ENCODE results near the gene CDS2. TPM values are rescaled to one million over a fixed set of nuclear protein-coding genes. Genes with fewer than 3 reads are reported as not detected.

Gene CDS2
- total and polyA plus RNA-seq, 2 of the 13 experiments (the other 11 are each of a cell fraction or from before 2014, with no cell fraction given) = 81.3 to 153 TPM

- peak; percentile 87 for TF ChIP-seq RFX5 (IDR thresholded peaks at IDR 0.05; ENCODE audit: low read depth, low read length)
- TF ChIP-seq, protein P1, sequence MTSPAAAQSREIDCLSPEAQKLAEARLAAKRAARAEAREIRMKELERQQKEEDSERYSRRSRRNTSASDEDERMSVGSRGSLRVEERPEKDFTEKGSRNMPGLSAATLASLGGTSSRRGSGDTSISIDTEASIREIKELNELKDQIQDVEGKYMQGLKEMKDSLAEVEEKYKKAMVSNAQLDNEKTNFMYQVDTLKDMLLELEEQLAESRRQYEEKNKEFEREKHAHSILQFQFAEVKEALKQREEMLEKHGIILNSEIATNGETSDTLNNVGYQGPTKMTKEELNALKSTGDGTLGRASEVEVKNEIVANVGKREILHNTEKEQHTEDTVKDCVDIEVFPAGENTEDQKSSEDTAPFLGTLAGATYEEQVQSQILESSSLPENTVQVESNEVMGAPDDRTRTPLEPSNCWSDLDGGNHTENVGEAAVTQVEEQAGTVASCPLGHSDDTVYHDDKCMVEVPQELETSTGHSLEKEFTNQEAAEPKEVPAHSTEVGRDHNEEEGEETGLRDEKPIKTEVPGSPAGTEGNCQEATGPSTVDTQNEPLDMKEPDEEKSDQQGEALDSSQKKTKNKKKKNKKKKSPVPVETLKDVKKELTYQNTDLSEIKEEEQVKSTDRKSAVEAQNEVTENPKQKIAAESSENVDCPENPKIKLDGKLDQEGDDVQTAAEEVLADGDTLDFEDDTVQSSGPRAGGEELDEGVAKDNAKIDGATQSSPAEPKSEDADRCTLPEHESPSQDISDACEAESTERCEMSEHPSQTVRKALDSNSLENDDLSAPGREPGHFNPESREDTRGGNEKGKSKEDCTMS (CRISPR knock-in tag; conservative IDR thresholded peaks at IDR 0.05) = 0 out of 2 replicates have a peak, but pooled peaks have one; percentile 64
- TF ChIP-seq RFX3 (CRISPR knock-in tag; IDR thresholded peaks at IDR 0.05) = no peak
- TF ChIP-seq ZNF264 (CRISPR knock-in tag; IDR thresholded peaks at IDR 0.05) = peak; percentile 90
- 0 out of 2 replicates have a peak, but pooled peaks have one; percentile 26 for TF ChIP-seq SP140L (CRISPR knock-in tag; IDR thresholded peaks at IDR 0.05; ENCODE audit: borderline replicate concordance)
- TF ChIP-seq DMTF1 (CRISPR knock-in tag; IDR thresholded peaks at IDR 0.05) = no peak
- TF ChIP-seq ZNF510 (CRISPR knock-in tag; IDR thresholded peaks at IDR 0.05; ENCODE audit: low read depth) = peak; percentile 80; the same call in 1 of the 2 replicates
- peak; percentile 94 for TF ChIP-seq SP5 (CRISPR knock-in tag; IDR thresholded peaks at IDR 0.05; ENCODE audit: borderline replicate concordance, low read depth)
- TF ChIP-seq POLR2G (IDR thresholded peaks at IDR 0.05; ENCODE audit: low read depth, low read length) = peak; percentile 82
- peak; percentile 86 for TF ChIP-seq CREB1 (IDR thresholded peaks at IDR 0.05)
- TF ChIP-seq CREB1 (CRISPR knock-in tag; IDR thresholded peaks at IDR 0.05) = no peak
- TF ChIP-seq CREM (IDR thresholded peaks at IDR 0.05) = peak; percentile 81
- peak; percentile 33; the same call in 1 of the 2 replicates for TF ChIP-seq CREM (CRISPR knock-in tag; IDR thresholded peaks at IDR 0.05)
- TF ChIP-seq ZNF337 (CRISPR knock-in tag; IDR thresholded peaks at IDR 0.05; ENCODE audit: borderline replicate concordance, low read depth) = peak; percentile 96; the same call in 1 of the 2 replicates
- peak; percentile 96 for TF ChIP-seq ZBTB25 (CRISPR knock-in tag; IDR thresholded peaks at IDR 0.05)
- TF ChIP-seq MEIS2 (CRISPR knock-in tag; IDR thresholded peaks at IDR 0.05) = peak; percentile 78
- no peak for TF ChIP-seq ISX (CRISPR knock-in tag; conservative IDR thresholded peaks at IDR 0.05)
- peak; percentile 74; the same call in 1 of the 2 replicates for TF ChIP-seq SIN3A (IDR thresholded peaks at IDR 0.05; ENCODE audit: borderline replicate concordance, low read depth, low read length)
- peak; percentile 75 for TF ChIP-seq AHR (CRISPR knock-in tag; IDR thresholded peaks at IDR 0.05)
- peak; percentile 95 for TF ChIP-seq HES4 (CRISPR knock-in tag; IDR thresholded peaks at IDR 0.05; ENCODE audit: borderline replicate concordance)
- TF ChIP-seq ZNF800 (CRISPR knock-in tag; IDR thresholded peaks at IDR 0.05) = peak; percentile 93
- no peak for TF ChIP-seq HOXA7 (CRISPR knock-in tag; IDR thresholded peaks at IDR 0.05)
- no peak for TF ChIP-seq ZNF33A (CRISPR knock-in tag; IDR thresholded peaks at IDR 0.05; ENCODE audit: borderline replicate concordance)
- TF ChIP-seq ZNF75D (CRISPR knock-in tag; IDR thresholded peaks at IDR 0.05; ENCODE audit: borderline replicate concordance) = no peak
These were observed at the start of gene CDS2 (continued) for GRCh38 chr20:5126512-5127203.

Data from HepG2 (cell line).